H9 (cell line): ENCODE data around the gene ZNF564. TPM values are rescaled to one million over a fixed set of nuclear protein-coding genes. Genes with fewer than 3 reads are reported as not detected.

ENCODE experiments used
- DNase-seq: peaks from one replicate; pipeline ENCODE4 v3.0.0-alpha.2; 2017
- H2AFZ ChIP-seq: one replicate; pipeline ENCODE4 v1.6.1; 2013; ENCODE audit warnings: mild to moderate bottlenecking, low read length, control low read depth, moderate library complexity
- H2AK5ac ChIP-seq: 2 replicates; pipeline ENCODE4 v1.6.1; 2013; ENCODE audit warnings: low read length, control low read depth, mixed read lengths; ENCODE audit not compliant: insufficient read length
- H2BK120ac ChIP-seq: one replicate; pipeline ENCODE4 v1.6.1; 2013; ENCODE audit warnings: low read depth, mild to moderate bottlenecking, low read length, control low read depth, inconsistent platforms; ENCODE audit not compliant: poor library complexity, severe bottlenecking
- H2BK12ac ChIP-seq: 2 replicates; pipeline ENCODE4 v1.6.1; 2013; ENCODE audit warnings: low read length, control low read depth, mixed read lengths, low read depth; ENCODE audit not compliant: insufficient read length
- H2BK15ac ChIP-seq: 2 replicates; pipeline ENCODE4 v1.6.1; 2013; ENCODE audit warnings: low read depth, low read length, control low read depth
- H2BK20ac ChIP-seq: one replicate; pipeline ENCODE4 v1.6.1; 2013; ENCODE audit warnings: low read depth, mild to moderate bottlenecking, low read length, control low read depth, inconsistent platforms; ENCODE audit not compliant: poor library complexity, severe bottlenecking
- H2BK5ac ChIP-seq: 2 replicates; pipeline ENCODE4 v1.6.1; 2013; ENCODE audit warnings: low read length, control low read depth, mixed read lengths; ENCODE audit not compliant: insufficient read length
- H3K14ac ChIP-seq: 2 replicates; pipeline ENCODE4 v1.6.1; 2013; ENCODE audit warnings: low read length, control low read depth; ENCODE audit not compliant: insufficient read depth
- H3K18ac ChIP-seq: 2 replicates; pipeline ENCODE4 v1.6.1; 2013; ENCODE audit warnings: low read depth, mild to moderate bottlenecking, mixed read lengths, low read length, control low read depth; ENCODE audit not compliant: insufficient read length
- H3K23ac ChIP-seq: 2 replicates; pipeline ENCODE4 v1.6.1; 2013; ENCODE audit warnings: low read length, control low read depth, mixed read lengths, low read depth; ENCODE audit not compliant: insufficient read length
- H3K23me2 ChIP-seq: 2 replicates; pipeline ENCODE4 v1.6.1; 2013; ENCODE audit warnings: low read depth, mild to moderate bottlenecking, mixed read lengths, low read length, control low read depth; ENCODE audit not compliant: insufficient read length, poor library complexity, severe bottlenecking
- H3K27ac ChIP-seq: 2 replicates; pipeline ENCODE4 v1.5.1; 2013; ENCODE audit warnings: low read length, control low read depth, mixed read lengths, low read depth; ENCODE audit not compliant: insufficient read length
- H3K27me3 ChIP-seq: 2 replicates; pipeline ENCODE4 v1.6.1; 2013; ENCODE audit warnings: low read length, control low read depth, inconsistent platforms; ENCODE audit not compliant: insufficient read depth
- H3K4ac ChIP-seq: 2 replicates; pipeline ENCODE4 v1.6.1; 2013; ENCODE audit warnings: low read depth, mild to moderate bottlenecking, control low read depth, inconsistent platforms, low read length, moderate library complexity
- H3K4me1 ChIP-seq: 2 replicates; pipeline ENCODE4 v1.6.1; 2013; ENCODE audit warnings: low read length, control low read depth, inconsistent platforms; ENCODE audit not compliant: insufficient read depth
- H3K4me2 ChIP-seq: 2 replicates; pipeline ENCODE4 v1.6.1; 2013; ENCODE audit warnings: low read length, control low read depth, mixed read lengths; ENCODE audit not compliant: insufficient read length, insufficient read depth
- H3K56ac ChIP-seq: 2 replicates; pipeline ENCODE4 v1.6.1; 2013; ENCODE audit warnings: low read depth, mild to moderate bottlenecking, mixed read lengths, low read length, control low read depth; ENCODE audit not compliant: insufficient read length
- H3K79me1 ChIP-seq: 2 replicates; pipeline ENCODE4 v1.6.1; 2013; ENCODE audit warnings: low read depth, mild to moderate bottlenecking, moderate library complexity, low read length, control low read depth, inconsistent platforms; ENCODE audit not compliant: insufficient read depth, poor library complexity, severe bottlenecking
- H3K79me2 ChIP-seq: 2 replicates; pipeline ENCODE4 v1.6.1; 2013; ENCODE audit warnings: low read length, control low read depth, inconsistent platforms; ENCODE audit not compliant: insufficient read depth
- H3K9ac ChIP-seq: 2 replicates; pipeline ENCODE4 v1.6.1; 2013; ENCODE audit warnings: low read length, control low read depth, mixed read lengths; ENCODE audit not compliant: insufficient read length; ENCODE audit errors: extremely low read depth
- H3K9me3 ChIP-seq: one replicate; pipeline ENCODE4 v1.6.1; 2013; ENCODE audit warnings: low read depth, low read length, inconsistent platforms; ENCODE audit not compliant: control insufficient read depth
- H3T11ph ChIP-seq: one replicate; pipeline ENCODE4 v1.6.1; 2013; ENCODE audit warnings: mild to moderate bottlenecking, low read length, control low read depth, inconsistent platforms
- H4K20me1 ChIP-seq: one replicate; pipeline ENCODE4 v1.6.1; 2013; ENCODE audit not compliant: control insufficient read depth, insufficient read length, insufficient read depth
- H4K5ac ChIP-seq: 2 replicates; pipeline ENCODE4 v1.6.1; 2013; ENCODE audit warnings: low read depth, mild to moderate bottlenecking, mixed read lengths, low read length, control low read depth; ENCODE audit not compliant: insufficient read length
- H4K8ac ChIP-seq: replicated peaks from 2 replicates; pipeline ENCODE4 v1.6.1; 2013; ENCODE audit warnings: low read length, control low read depth, mixed read lengths, low read depth; ENCODE audit not compliant: insufficient read length
- H4K91ac ChIP-seq: 2 replicates; pipeline ENCODE4 v1.6.1; 2013; ENCODE audit warnings: low read depth, mild to moderate bottlenecking, moderate library complexity, mixed read lengths, low read length, control low read depth; ENCODE audit not compliant: insufficient read length
- H3K27ac Mint-ChIP-seq, 3 experiments: 2 replicates in 2 of 3; 3 replicates in 1 of 3; pipeline ENCODE4 v1.8.0; 2020 to 2021; ENCODE audit warnings: mixed read lengths in 3 of 3, mild to moderate bottlenecking in 1 of 3, moderate library complexity in 1 of 3
- H3K27me3 Mint-ChIP-seq: 2 replicates; pipeline ENCODE4 v1.8.0; 2021; ENCODE audit warnings: low read depth, mild to moderate bottlenecking, moderate library complexity, mixed read lengths
- H3K36me3 Mint-ChIP-seq, 3 experiments: 2 replicates in 2 of 3; 3 replicates in 1 of 3; pipeline ENCODE4 v1.8.0; 2020 to 2021; ENCODE audit warnings: low read depth in 3 of 3, mixed read lengths in 3 of 3; ENCODE audit not compliant: insufficient read depth in 1 of 3
- H3K4me1 Mint-ChIP-seq, 2 experiments: 2 replicates each; pipeline ENCODE4 v1.8.0; 2020; ENCODE audit warnings: mixed read lengths in 2 of 2
- H3K4me3 Mint-ChIP-seq, 2 experiments: 2 replicates in 1 of 2; 3 replicates in 1 of 2; pipeline ENCODE4 v1.8.0; 2020 to 2021; ENCODE audit warnings: mild to moderate bottlenecking in 2 of 2, mixed read lengths in 2 of 2, moderate library complexity in 1 of 2
- H3K9me3 Mint-ChIP-seq, 2 experiments: 2 replicates in 1 of 2; 3 replicates in 1 of 2; pipeline ENCODE4 v1.8.0; 2020; ENCODE audit warnings: mild to moderate bottlenecking in 2 of 2, mixed read lengths in 2 of 2, moderate library complexity in 1 of 2
- CTCF ChIP-seq: fragments of 200-600 bp; sonication (generic); conservative IDR thresholded peaks from 3 replicates; pipeline ENCODE4 v1.8.0; 2021; ENCODE audit warnings: antibody characterized with exemption, mild to moderate bottlenecking
- WGBS: extraction: QIAGEN DNeasy Blood & Tissue Kit; methylation state at CpG from one replicate; pipeline ENCODE4 v1.1.7; 2013; ENCODE audit warnings: missing lambda C conversion rate, low lambda C conversion rate, mixed read lengths; ENCODE audit not compliant: insufficient read length; ENCODE audit errors: extremely low coverage; 5-methylcytosine and 5-hydroxymethylcytosine counted together
- long read RNA-seq: library from polyadenylated mRNA; unstranded; transcript quantifications from one replicate; pipeline ENCODE4 v2.0.0, GENCODE V29; 2020
- total RNA-seq: library from RNA; stranded (reverse); gene quantifications from 2 replicates; pipeline ENCODE4 v1.2.1, GENCODE V29; 2021

The ZNF564 gene
- 9.4 and 11.3 TPM in 2 replicates for total RNA-seq
- long read RNA-seq, transcript ZNF564-201 (4 exons, 2,935 nt): major isoform, 103 of 112 reads
- long read RNA-seq, partial matches to known transcripts: 0 of 112 reads
- long read RNA-seq, other reads (novel, unspliced or antisense): 8 of 112 reads

- H3K9me3 Mint-ChIP-seq: peaks cover 2 to 11% of the 10 kb centered on the region in 2 experiments; a peak in 4 of 5 replicates
- H4K8ac ChIP-seq: no peak within 1 kb of the TSS
- peak within 1 kb of the TSS; percentile 4 for H3K27ac ChIP-seq
Observed at GRCh38 chr19:12551060-12551832, at the start of gene ZNF564. Gene ZNF564, minus strand, starts transcription at chr19:12551482. Its CDS starts 150 bp downstream, at chr19:12551332.

More at GRCh38 chr19:12551060-12551832, at the start of gene ZNF564:
- Histone ChIP-seq H2BK5ac (no peak within 1 kb of the TSS), H3K79me1 (peaks cover 6% of the 10 kb centered on the region), H4K5ac (no peak within 1 kb of the TSS), H3K4me1 (no peaks in the 10 kb centered on the region; the same call in 1 of the 2 replicates), H2BK20ac (no peak within 1 kb of the TSS), H2BK15ac (no peak within 1 kb of the TSS), H3K23ac (no peak within 1 kb of the TSS), H3K4me2 (peak within 1 kb of the TSS; percentile 71), H4K91ac (no peak within 1 kb of the TSS), H3K9ac (peak within 1 kb of the TSS; percentile 92), H3K27me3 (no peaks in the 10 kb centered on the region), H3K79me2 (peaks cover 4% of the 10 kb centered on the region; the same call in 1 of the 2 replicates), H2BK12ac (no peak within 1 kb of the TSS), H3K9me3 (no peaks in the 10 kb centered on the region), H2AK5ac (no peak within 1 kb of the TSS), H3K56ac (no peak within 1 kb of the TSS), H3K4ac (no peak within 1 kb of the TSS), H4K20me1 (no peaks in the 10 kb centered on the region), H3K14ac (peak within 1 kb of the TSS; percentile 87), H3K23me2 (peaks cover 5% of the 10 kb centered on the region), H3K18ac (peak within 1 kb of the TSS; percentile 74), H3T11ph (no peak within 1 kb of the TSS), H2BK120ac (no peak within 1 kb of the TSS), H2AFZ (no peak within 1 kb of the TSS)
- Mint-ChIP-seq H3K4me1 (peaks cover 15 to 18% of the 10 kb centered on the region in 2 experiments), H3K27me3 (peaks cover 1% of the 10 kb centered on the region; the same call in 1 of the 2 replicates), H3K27ac (peak within 1 kb of the TSS; percentile 93 to 99 (median 96)), H3K4me3 (peak within 1 kb of the TSS; percentile 91 to 96), H3K36me3 (peaks cover 10 to 31% (median 26%) of the 10 kb centered on the region in 3 experiments)
- no CpG with 5 or more reads among the region's 49 CpGs for WGBS
- peak; percentile 99 for DNase-seq
- no peak for TF ChIP-seq CTCF
